Chondrocyte (in vitro differentiated cells): ENCODE results near the gene ZKSCAN4. TPM values are rescaled to one million over a fixed set of nuclear protein-coding genes. Genes with fewer than 3 reads are reported as not detected.

Experiments used
- DNase-seq: peaks from one replicate; pipeline ENCODE4 v3.0.0; 2021; ENCODE audit warnings: mixed read lengths, low spot score
- H3K27ac Mint-ChIP-seq: one replicate; pipeline ENCODE4 v1.8.0; 2021; ENCODE audit warnings: mild to moderate bottlenecking, moderate library complexity, mixed read lengths; ENCODE audit not compliant: unreplicated experiment
- H3K27me3 Mint-ChIP-seq: 2 replicates; pipeline ENCODE4 v1.8.0; 2021; ENCODE audit warnings: low read depth, mixed read lengths
- H3K36me3 Mint-ChIP-seq: 2 replicates; pipeline ENCODE4 v1.8.0; 2021; ENCODE audit warnings: low read depth, mixed read lengths
- H3K4me1 Mint-ChIP-seq: 2 replicates; pipeline ENCODE4 v1.8.0; 2021; ENCODE audit warnings: low read depth, mild to moderate bottlenecking, mixed read lengths
- H3K4me3 Mint-ChIP-seq: one replicate; pipeline ENCODE4 v1.8.0; 2021; ENCODE audit warnings: mild to moderate bottlenecking, moderate library complexity, mixed read lengths; ENCODE audit not compliant: unreplicated experiment
- H3K9me3 Mint-ChIP-seq: 2 replicates; pipeline ENCODE4 v1.8.0; 2021; ENCODE audit warnings: low read depth, mixed read lengths
- CTCF ChIP-seq: fragments of 200-600 bp; sonication (generic); IDR thresholded peaks from 2 replicates; pipeline ENCODE4 v1.5.0; 2021; ENCODE audit warnings: antibody characterized with exemption, mild to moderate bottlenecking, moderate library complexity
- total RNA-seq: library from RNA; stranded (reverse); gene quantifications from 3 replicates; pipeline ENCODE4 v1.2.1, GENCODE V29; 2021

The ZKSCAN4 gene
- total RNA-seq, 1 donor from 2014 or later, result 4.8 TPM

GRCh38 chr6:28235912-28236452 is 16.1 kb downstream of the ZKSCAN4 start:
- Mint-ChIP-seq H3K27me3 (no peaks in the 10 kb centered on the region), H3K9me3 (peaks cover 11% of the 10 kb centered on the region), H3K36me3 (peaks cover 26% of the 10 kb centered on the region), H3K4me1 (no peaks in the 10 kb centered on the region), H3K4me3 (no peak overlapping the region), H3K27ac (no peak overlapping the region)
- no peak for DNase-seq
- no peak for TF ChIP-seq CTCF

DNA sequence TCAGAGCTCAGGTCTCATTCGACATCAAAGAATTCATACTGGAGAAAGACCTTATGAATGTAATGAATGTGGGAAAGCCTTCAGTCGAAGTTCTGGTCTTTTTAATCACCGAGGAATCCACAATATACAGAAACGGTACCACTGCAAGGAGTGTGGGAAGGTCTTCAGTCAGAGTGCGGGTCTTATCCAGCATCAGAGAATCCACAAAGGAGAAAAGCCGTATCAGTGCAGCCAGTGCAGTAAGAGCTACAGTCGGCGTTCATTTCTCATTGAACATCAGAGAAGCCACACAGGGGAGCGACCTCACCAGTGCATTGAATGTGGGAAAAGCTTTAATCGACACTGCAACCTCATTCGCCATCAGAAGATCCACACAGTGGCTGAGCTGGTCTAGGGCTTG is 19.3 kb downstream of the ZKSCAN4 start:
- Mint-ChIP-seq H3K27me3 (no peaks in the 10 kb centered on the region), H3K4me3 (no peak overlapping the region), H3K4me1 (no peaks in the 10 kb centered on the region), H3K36me3 (peaks cover 42% of the 10 kb centered on the region), H3K27ac (no peak overlapping the region), H3K9me3 (peaks cover 7% of the 10 kb centered on the region)
- DNase-seq, result no peak
- no peak for TF ChIP-seq CTCF

DNA sequence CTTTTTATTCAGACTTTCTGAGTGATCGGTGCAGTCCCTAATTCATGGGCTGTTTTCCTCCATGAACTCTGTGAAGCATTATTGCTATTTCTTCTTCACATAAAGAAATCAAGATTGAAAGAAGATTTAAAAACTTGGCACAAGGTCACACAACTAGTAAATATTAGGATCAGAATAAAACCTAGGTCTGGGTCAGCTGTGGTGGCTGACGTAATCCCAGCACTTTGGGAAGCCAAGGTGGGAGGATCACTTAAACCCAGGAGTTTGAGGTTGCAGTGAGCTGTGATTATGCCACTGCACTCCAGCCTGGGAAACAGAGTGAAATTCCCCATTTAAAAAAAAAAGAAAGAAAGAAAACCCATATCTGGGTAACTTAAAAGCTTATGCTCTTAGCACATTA is 25.6 kb downstream of the ZKSCAN4 start:
- DNase-seq, result no peak
- peaks cover 5% of the 10 kb centered on the region for H3K27me3 Mint-ChIP-seq
- H3K9me3 Mint-ChIP-seq, result no peaks in the 10 kb centered on the region
- H3K4me1 Mint-ChIP-seq, result peaks cover 18% of the 10 kb centered on the region
- peaks cover 29% of the 10 kb centered on the region for H3K36me3 Mint-ChIP-seq
- no peak overlapping the region for H3K27ac Mint-ChIP-seq
- H3K4me3 Mint-ChIP-seq, result peak overlapping the region; percentile 92
- no peak for TF ChIP-seq CTCF

DNA sequence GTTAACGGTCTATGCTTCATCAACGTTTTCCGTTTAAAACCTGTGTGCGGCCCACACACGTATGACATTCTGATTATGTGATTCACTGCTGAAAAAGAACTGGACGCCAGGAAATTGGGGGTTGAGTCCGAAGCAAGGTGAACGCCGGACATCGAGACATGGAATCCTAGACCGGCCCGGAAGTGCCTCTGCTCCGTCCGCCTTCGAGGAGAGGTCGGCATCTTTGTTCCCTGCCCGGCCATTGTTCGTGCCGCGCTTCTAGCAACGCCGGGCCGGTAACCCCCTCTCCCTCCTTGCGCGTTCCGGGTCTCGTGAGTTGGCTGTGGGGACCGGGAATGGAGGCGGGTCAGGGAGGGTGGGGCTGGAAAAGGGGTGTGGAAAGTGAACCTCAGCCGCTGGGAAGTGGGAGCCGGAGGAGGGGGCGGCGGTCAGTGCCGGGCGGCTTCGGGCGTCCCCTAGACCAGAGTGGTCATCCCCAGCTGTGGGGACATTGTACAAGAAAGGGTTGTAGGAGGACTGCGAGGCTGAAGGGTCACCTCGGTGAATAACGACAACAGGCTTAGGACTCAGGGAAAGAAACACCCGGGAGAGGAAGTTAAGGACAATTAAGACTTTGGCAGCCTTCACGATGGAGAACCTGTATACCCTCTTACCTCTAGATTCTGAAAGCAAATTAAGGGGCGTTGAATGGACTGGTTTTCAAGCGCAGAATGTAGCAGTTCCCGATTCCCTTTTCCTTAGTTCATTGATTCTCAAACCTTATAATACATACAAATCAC is 26.8 kb downstream of the ZKSCAN4 start, which contains the start of gene ZSCAN9:
ZSCAN9 (plus strand) TSS at position 220 of the 779 bp plus-strand sequence. CDS start 1,810 bp downstream, outside the sequence.
- no peak for TF ChIP-seq CTCF
- peak within 1 kb of the TSS; percentile 92 for H3K4me3 Mint-ChIP-seq
- H3K36me3 Mint-ChIP-seq, result peaks cover 19% of the 10 kb centered on the region

DNA sequence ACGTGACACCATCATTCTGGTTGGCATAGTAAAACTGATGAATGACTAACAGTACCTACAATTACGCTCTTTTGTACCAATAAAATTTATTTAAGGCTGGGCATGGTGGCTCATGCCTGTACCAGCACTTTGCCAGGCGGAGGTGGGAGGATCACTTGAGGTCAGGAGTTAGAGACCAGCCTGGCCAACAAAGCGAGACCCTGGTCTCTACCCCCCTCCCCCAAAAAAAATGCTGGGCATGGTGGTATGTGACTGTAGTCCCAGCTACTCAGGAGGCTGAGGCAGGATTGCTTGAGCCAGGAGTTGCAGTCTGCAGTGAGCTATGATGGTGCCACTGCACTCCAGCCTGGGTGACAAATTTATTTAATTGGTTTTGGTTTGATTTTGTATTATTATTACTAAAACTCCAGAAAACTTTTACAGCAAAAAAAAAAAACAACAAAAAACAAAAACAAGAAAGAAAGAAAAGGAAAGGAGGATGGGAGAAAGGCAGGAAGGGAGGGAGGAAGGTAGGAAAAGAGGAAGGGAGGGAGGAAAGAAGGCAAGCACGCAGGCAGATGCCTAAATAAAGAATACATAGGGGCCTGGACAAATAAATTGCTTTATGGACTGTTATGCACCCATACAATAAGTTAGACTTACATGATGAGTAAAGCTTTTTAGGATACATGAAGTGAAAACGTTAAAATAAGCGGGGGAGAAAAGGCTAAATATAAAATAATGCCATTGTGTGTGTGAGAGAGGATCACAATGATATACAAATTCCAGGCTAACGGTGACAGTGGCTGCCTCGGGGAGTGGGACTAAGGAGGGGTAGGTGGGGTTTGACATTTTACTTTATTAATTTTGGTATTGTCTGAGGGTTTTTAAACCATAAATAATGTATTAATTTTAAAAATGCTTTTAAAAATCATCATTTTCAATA is 27.7 kb downstream of the ZKSCAN4 start:
- Mint-ChIP-seq H3K4me3 (peak overlapping the region; percentile 92), H3K27ac (peak overlapping the region; percentile 85), H3K36me3 (peaks cover 16% of the 10 kb centered on the region), H3K4me1 (peaks cover 18% of the 10 kb centered on the region), H3K9me3 (no peaks in the 10 kb centered on the region), H3K27me3 (peaks cover 12% of the 10 kb centered on the region)
- no peak for TF ChIP-seq CTCF
- no peak for DNase-seq

More for the DNA sequence above, 26.8 kb downstream of the ZKSCAN4 start, which contains the start of gene ZSCAN9:
- Mint-ChIP-seq H3K27ac (peak within 1 kb of the TSS; percentile 85), H3K27me3 (peaks cover 10% of the 10 kb centered on the region), H3K4me1 (peaks cover 18% of the 10 kb centered on the region), H3K9me3 (no peaks in the 10 kb centered on the region)
- no peak for DNase-seq
